ENCODE results near the gene COX5B.
"Not testable (repeated sequence)": the region's sequence is repeated elsewhere in the genome, so short reads cannot be mapped to it uniquely, and the experiment has no call there.

COX5B gene

DNA sequence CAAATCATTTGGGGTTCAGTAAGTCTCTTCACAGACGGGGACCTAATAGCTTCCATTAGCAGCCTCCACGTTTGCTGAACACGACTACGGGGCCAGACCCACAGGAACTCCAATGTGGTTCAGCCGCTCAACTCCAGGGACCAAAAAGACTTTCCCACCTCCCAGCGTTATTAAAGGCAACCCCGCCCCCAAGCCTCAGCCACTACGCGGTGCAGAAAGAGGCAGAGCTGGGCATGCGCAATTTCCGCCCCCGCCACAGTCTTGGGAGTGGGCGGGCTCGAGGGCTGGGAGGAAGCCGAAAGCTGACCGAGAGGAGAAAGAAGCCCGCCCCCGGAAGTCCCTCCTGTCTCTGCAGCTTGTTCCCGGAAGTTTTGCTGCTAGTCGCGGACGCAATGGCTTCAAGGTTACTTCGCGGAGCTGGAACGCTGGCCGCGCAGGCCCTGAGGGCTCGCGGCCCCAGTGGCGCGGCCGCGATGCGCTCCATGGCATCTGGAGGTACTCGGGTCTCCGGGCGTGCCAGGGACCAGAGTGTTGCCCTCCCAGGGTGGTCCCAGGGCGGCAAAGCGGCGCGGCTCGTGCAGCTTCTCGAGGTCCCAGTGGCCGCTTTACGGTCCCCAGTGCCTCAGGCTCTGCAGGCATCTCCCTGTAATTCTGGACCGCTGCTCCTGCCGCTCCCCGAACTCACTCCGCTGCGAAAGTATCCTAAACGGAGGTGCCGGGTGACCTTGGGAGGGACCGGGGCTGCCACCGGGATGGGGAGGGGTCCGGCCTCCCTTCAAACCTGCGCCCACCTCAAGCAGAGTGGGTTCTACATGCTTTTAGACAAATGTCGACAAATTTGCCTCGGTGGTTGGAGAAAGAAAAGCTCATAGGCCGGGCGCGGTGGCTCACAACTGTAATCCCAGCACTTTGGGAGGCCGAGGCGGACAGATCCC is at the start of gene COX5B:
Gene COX5B (plus strand): TSS at position 368 of the 935 bp plus-strand sequence. CDS start 25 bp downstream, at position 393.
- peak; percentile 97 for DNase-seq

DNA sequence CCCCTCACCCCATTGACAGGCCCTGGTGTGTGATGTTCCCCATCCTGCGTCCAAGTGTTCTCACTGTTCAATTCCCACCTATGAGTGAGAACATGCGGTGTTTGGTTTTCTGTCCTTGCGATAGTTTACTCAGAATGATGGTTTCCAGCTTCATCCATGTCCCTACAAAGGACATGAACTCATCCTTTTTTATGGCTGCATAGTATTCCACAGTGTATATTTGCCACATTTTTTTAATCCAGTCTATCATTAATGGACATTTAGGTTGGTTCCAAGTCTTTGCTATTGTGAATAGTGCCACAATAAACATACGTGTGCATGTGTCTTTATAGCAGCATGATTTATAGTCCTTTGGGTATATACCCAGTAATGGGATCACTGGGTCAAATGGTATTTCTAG is 49.7 kb upstream of the COX5B start:
- DNase-seq = not testable (repeated sequence)

- not testable (repeated sequence) for DNase-seq
Observed at GRCh38 chr2:97601537-97601936, 44.3 kb upstream of the COX5B start.

DNA sequence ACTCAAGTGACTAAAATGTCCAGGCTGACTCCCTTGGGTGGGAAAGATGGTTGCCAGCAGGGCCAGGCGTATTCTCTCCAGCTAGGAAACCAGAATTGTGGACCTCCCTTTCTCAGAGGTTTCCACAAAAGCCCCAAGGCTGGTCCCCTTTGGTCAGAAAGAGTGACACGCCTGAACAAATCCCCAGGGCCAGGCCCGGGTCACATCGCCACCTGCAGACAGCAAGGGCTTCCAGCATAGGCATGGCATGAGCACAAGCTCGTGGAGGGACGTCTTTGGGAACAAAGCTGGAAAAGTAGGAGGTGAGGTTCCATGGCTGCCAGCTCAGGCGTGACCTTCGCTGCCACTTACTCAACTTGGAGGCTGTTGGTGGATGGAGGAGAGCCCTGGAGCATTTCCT is 40.8 kb upstream of the COX5B start:
- not testable (repeated sequence) for DNase-seq

- not testable (repeated sequence) for DNase-seq
Observed at GRCh38 chr2:97605524-97606339, 40.1 kb upstream of the COX5B start.

DNA sequence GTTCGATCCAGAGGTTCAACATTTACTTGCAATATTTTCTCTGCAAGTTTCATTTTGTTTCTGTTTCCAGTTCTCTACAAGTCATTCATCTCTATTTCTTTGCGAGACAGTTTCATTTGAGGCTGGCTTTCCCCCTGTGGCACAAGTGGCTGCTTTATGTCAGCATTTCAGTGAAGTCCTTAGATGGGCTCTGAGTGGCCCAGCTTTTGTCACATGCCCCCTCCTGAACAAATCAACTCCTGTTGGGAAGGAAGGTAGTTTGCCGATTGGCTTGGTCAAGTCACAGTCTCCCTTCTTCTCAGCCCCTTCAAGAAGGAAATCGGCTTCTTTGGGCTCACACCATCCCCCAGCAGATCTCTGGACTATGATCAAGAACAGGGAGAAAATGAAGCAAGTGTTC is 37.1 kb upstream of the COX5B start:
- DNase-seq = not testable (repeated sequence)

DNA sequence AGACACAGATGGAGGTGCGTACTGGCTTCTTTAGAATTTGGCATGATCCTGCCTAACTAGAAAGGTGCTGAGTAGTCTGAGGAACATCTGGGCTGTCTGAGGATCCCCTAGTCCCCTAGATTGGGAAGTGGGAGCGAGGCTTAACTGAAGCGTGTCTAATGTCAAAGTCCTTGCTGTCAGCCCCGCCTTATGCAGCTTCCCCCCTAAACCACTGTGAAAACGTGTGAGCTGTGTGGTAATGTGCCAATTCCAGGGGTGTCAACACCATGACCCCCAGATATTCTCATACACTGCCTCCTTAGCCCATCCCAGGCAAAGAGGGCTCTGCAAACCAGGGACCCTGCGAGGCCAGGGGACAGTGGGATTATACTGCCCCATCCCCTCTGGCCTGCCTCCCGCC is 34.0 kb upstream of the COX5B start:
- DNase-seq = not testable (repeated sequence)

- DNase-seq = not testable (repeated sequence)
Observed at GRCh38 chr2:97615746-97616145, 30.1 kb upstream of the COX5B start.

GRCh38 chr2:97617911-97618310 is 28.0 kb upstream of the COX5B start:
- DNase-seq = no peak

DNA sequence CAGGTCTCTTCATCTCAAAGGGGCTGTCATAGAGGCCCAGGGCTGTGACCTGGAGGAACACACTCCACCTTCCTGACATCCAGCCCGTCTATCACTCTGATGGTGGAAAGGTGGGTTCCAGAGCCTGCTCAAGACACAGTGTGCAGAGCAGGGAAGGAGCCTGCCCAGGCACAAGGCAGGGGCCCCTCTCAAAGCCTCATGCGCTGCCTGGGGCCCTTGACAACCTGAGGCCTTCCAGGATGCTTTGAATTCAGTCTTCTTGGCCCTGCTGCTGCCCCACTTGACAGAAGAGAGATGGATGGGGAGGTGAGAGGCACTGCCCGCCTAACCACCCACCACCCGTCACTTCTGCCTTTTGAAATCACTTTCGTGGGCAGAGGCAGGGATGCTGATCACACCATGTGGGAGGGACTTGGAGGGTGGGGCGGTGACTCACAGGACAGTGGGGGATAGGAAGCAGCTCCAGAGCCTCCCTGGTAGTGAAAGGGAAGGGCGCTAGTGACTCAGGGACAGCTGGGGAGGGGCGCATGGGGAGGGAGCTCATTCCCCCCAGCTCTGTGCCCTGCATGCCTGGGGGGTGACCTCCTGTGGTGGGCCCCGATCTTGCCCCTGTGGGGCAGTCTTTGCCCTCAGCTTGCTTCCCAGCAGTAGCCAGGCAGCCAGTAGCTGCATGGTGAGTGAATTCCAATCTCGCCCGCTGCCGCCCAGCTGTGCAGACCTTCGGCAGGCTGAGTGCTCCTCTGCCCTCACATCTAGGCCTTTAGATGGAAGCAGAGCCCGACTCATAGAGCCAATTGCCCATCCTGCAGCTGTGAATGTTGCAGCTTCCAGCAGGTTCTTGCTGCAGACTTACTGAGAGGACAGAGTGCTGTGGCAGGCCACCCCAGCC is 26.7 kb upstream of the COX5B start:
- DNase-seq = not testable (repeated sequence)

GRCh38 chr2:97620492-97620891 is 25.4 kb upstream of the COX5B start:
- DNase-seq = not testable (repeated sequence)

DNA sequence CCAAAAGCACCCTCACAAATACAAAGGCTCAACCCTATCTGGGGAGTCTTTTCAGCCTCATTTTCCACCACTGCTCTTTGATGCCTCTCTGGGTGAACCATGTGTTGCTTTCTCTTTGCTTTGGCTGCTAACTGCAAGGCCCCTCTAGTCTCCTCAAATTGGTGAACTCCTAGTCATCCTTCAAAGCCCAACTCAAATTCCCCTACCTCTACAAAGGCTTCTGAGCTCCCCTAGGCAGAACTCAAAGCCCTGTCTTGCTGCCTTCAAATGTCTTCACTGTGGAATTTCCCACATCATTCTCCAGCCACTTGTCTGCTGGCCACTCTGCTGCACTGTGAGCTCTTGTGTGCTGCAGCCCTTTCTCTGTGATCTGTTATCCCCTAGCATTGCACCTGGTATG is 22.9 kb upstream of the COX5B start:
- not testable (repeated sequence) for DNase-seq

- DNase-seq = not testable (repeated sequence)
Observed at GRCh38 chr2:97625354-97626048, 20.4 kb upstream of the COX5B start.

DNA sequence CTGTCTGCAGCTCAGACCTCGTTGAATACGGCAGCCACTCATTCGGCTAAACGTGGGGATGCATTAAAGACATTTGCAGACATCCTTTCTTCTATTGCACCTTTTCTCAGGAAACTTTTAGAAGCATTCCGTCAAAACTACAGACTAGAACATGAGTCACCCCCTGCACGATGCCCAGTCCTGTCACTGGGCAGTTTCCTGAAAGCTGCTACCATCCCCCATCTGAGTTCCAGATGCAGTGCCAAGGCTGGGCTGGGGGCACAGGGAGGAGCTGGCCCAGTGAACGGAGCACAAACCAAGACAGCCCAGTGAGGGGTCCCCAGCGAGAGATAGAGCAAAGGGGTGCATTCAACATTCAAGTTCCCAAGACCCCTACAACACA is 19.8 kb upstream of the COX5B start:
- not testable (repeated sequence) for DNase-seq

DNA sequence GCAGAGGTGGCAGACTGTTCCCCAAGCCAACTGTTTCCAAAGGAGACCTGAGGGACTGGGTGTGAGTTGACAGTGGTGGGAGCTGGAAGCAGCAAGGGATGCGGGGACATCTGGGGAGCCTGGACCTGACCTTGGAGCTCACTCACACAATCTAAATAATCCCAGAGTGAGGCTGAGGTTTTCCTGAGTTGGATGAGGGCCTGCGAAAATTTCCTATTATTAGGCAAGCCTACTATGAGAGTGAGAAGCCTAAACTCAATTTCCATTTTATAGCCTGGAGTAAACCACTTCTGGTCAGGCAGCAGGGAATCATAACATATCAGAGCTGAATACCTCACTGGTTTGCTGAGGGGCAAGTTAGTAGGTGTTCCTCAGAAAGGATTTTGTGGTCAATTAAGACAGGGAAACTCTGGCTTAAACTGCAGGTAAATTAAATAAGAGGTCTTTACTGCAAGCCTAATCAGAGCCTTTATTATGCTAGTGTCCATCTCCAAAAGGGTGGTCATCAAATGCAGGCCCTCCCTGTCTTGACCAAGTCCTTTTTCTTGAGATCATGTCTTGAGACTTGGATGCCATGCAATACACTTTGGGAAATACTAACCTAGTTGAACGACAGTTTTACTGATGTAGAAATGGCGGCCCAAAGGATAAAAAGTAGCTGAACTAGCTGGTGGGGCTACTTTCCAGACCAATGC is 1.7 kb upstream of the COX5B start:
- no peak for DNase-seq

- DNase-seq = no peak
Observed at GRCh38 chr2:97645112-97645694, 659 bp upstream of the COX5B start.

GRCh38 chr2:97646977-97647376 is 1.1 kb downstream of the COX5B start:
- DNase-seq = no peak

GRCh38 chr2:97651114-97651513 is 5.3 kb downstream of the COX5B start:
- DNase-seq = no peak

GRCh38 chr2:97653473-97653872 is 7.6 kb downstream of the COX5B start:
- DNase-seq = no peak

GRCh38 chr2:97653874-97654273 is 8.0 kb downstream of the COX5B start:
- DNase-seq = no peak

DNA sequence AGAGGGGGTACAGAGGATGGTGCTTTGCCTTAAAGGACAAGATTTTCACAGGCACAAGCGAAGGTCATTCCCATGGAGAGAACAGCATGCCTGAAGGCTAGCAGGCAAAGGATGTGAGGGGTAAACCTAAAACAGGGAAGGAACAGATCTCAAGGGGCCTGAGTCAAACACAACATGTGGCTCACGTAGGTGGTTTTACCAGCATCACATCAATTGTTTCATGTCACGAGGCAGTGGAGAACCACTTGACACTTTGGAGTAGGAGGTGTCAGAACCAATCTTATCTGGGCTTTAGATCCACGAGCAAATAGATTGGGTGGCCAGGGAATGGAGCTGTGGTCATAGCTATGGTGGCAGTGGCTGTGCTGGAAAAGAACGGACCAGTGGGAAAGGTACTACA is 8.4 kb downstream of the COX5B start:
- DNase-seq = no peak
